H1 (cell line): Measurements from ENCODE around the gene ZNF57. TPM values are rescaled to one million over a fixed set of nuclear protein-coding genes. Genes with fewer than 3 reads are reported as not detected.

Experiments used
- CTCF ChIA-PET: fragments of 300-600 bp; sonication (Branson Sonifier 250); formaldehyde crosslinking; loops from one replicate; lab custom pipeline; 2021; ENCODE audit not compliant: partially characterized antibody; lab: Charles Lee
- POLR2A ChIA-PET: fragments of 300-600 bp; sonication (Branson Sonifier 250); formaldehyde crosslinking; loops from one replicate; lab custom pipeline; 2021; ENCODE audit warnings: inconsistent platforms; ENCODE audit not compliant: partially characterized antibody; lab: Charles Lee
- DNase-seq, 2 experiments: peaks; one replicate each; pipeline versions ENCODE4 v3.0.0 to v3.0.0-alpha.2; 2010 to 2022; ENCODE audit warnings: low spot score in 2 of 2, low read depth in 1 of 2, mixed read lengths in 1 of 2
- FAIRE-seq: peaks from 2 replicates; lab custom pipeline; 2011; peaks lifted over from hg19 to GRCh38; lab: Jason Lieb, UNC
- H2AFZ ChIP-seq: 2 replicates; pipeline ENCODE4 v1.8.1; 2012; ENCODE audit warnings: low read length, inconsistent platforms
- H2AK5ac ChIP-seq: 2 replicates; pipeline ENCODE4 v1.6.1; 2013; ENCODE audit warnings: low read depth, low read length
- H2BK120ac ChIP-seq: replicated peaks from 2 replicates; pipeline ENCODE3; 2013; ENCODE audit warnings: low read depth, low read length, inconsistent platforms
- H2BK12ac ChIP-seq: 2 replicates; pipeline ENCODE4 v1.6.1; 2013; ENCODE audit warnings: low read depth, low read length
- H2BK15ac ChIP-seq: 2 replicates; pipeline ENCODE4 v1.6.1; 2013; ENCODE audit warnings: low read length
- H2BK20ac ChIP-seq: 2 replicates; pipeline ENCODE4 v1.6.1; 2013; ENCODE audit warnings: low read length
- H2BK5ac ChIP-seq: 2 replicates; pipeline ENCODE4 v1.6.1; 2013; ENCODE audit warnings: low read depth, low read length
- H3K14ac ChIP-seq: 2 replicates; pipeline ENCODE4 v1.6.1; 2013; ENCODE audit warnings: inconsistent platforms; ENCODE audit not compliant: insufficient read length
- H3K18ac ChIP-seq: 2 replicates; pipeline ENCODE4 v1.6.1; 2013; ENCODE audit warnings: low read length; ENCODE audit errors: extremely low read depth
- H3K23ac ChIP-seq: 2 replicates; pipeline ENCODE4 v1.6.1; 2013; ENCODE audit warnings: inconsistent platforms; ENCODE audit not compliant: insufficient read length
- H3K23me2 ChIP-seq: 2 replicates; pipeline ENCODE4 v1.6.1; 2013; ENCODE audit warnings: low read depth, low read length
- H3K27ac ChIP-seq: 2 replicates; pipeline ENCODE4 v1.6.1; 2011; ENCODE audit warnings: low read depth, low read length, inconsistent platforms
- H3K27me3 ChIP-seq, 4 experiments: replicated peaks in 1 of 4; 1 replicate in 1 of 4; 2 replicates in 3 of 4; pipeline versions ENCODE4 v1.6.1 to v1.8.1; 2011 to 2013; ENCODE audit warnings: low read length in 3 of 4, mild to moderate bottlenecking in 3 of 4, inconsistent platforms in 2 of 4, mixed read lengths in 2 of 4, moderate library complexity in 1 of 4; ENCODE audit not compliant: control insufficient read depth in 3 of 4, insufficient read depth in 3 of 4; ENCODE audit errors: extremely low read depth in 1 of 4
- H3K36me3 ChIP-seq, 4 experiments: 2 replicates each; pipeline versions ENCODE4 v1.6.1 to v1.8.1; 2011 to 2013; ENCODE audit warnings: mild to moderate bottlenecking in 4 of 4, low read length in 3 of 4, moderate library complexity in 2 of 4, control low read depth in 1 of 4, inconsistent platforms in 1 of 4; ENCODE audit not compliant: insufficient read depth in 4 of 4, control insufficient read depth in 2 of 4
- H3K4ac ChIP-seq: replicated peaks from 2 replicates; pipeline ENCODE3; 2013; ENCODE audit warnings: low read length, low read depth, mixed read lengths, inconsistent platforms; ENCODE audit not compliant: insufficient read length
- H3K4me1 ChIP-seq, 4 experiments: replicated peaks in 1 of 4; 1 replicate in 1 of 4; 2 replicates in 3 of 4; pipeline versions ENCODE4 v1.6.1 to v1.8.1; 2011 to 2013; ENCODE audit warnings: low read length in 3 of 4, inconsistent platforms in 2 of 4, mixed read lengths in 1 of 4; ENCODE audit not compliant: insufficient read depth in 4 of 4, control insufficient read depth in 3 of 4
- H3K4me2 ChIP-seq, 2 experiments: 2 replicates each; pipeline versions ENCODE4 v1.6.1 to v1.8.1; 2011 to 2013; ENCODE audit warnings: low read depth in 2 of 2, low read length in 2 of 2, control low read depth in 1 of 2, inconsistent platforms in 1 of 2, mild to moderate bottlenecking in 1 of 2; ENCODE audit not compliant: insufficient read depth in 1 of 2
- H3K4me3 ChIP-seq, 4 experiments: fragments of 200-600, 300-600 bp in 1 of 4; sonication (generic), shearing (Covaris generic), sonication (Bioruptor Twin) in 1 of 4; 2 replicates each; pipeline versions ENCODE4 v1.5.1 to v1.8.1; 2011 to 2016; ENCODE audit warnings: low read length in 4 of 4, low read depth in 3 of 4, control low read depth in 2 of 4, inconsistent platforms in 2 of 4, mild to moderate bottlenecking in 2 of 4, mixed read lengths in 1 of 4, moderate library complexity in 1 of 4; ENCODE audit not compliant: insufficient read depth in 2 of 4; ENCODE audit errors: extremely low read depth in 1 of 4
- H3K56ac ChIP-seq: replicated peaks from 2 replicates; pipeline ENCODE3; 2013; ENCODE audit warnings: low read depth, mild to moderate bottlenecking, mixed read lengths, low read length, inconsistent platforms; ENCODE audit not compliant: insufficient read length
- H3K79me1 ChIP-seq: 2 replicates; pipeline ENCODE4 v1.6.1; 2013; ENCODE audit warnings: low read depth, low read length, control low read depth
- H3K79me2 ChIP-seq, 2 experiments: 2 replicates each; pipeline versions ENCODE4 v1.6.1 to v1.8.1; 2012 to 2013; ENCODE audit warnings: low read length in 2 of 2, mild to moderate bottlenecking in 2 of 2, inconsistent platforms in 1 of 2; ENCODE audit not compliant: insufficient read depth in 2 of 2, control insufficient read depth in 1 of 2
- H3K9ac ChIP-seq, 4 experiments: replicated peaks in 1 of 4; 1 replicate in 1 of 4; 2 replicates in 3 of 4; pipeline versions ENCODE4 v1.6.1 to v1.8.1; 2011 to 2013; ENCODE audit warnings: low read depth in 3 of 4, low read length in 3 of 4, control low read depth in 2 of 4, mild to moderate bottlenecking in 2 of 4, moderate library complexity in 2 of 4, inconsistent platforms in 1 of 4; ENCODE audit errors: extremely low read depth in 1 of 4
- H3K9me3 ChIP-seq, 2 experiments: 2 replicates each; pipeline versions ENCODE4 v1.6.1 to v1.8.1; 2012 to 2013; ENCODE audit warnings: mild to moderate bottlenecking in 2 of 2, moderate library complexity in 2 of 2, control low read depth in 1 of 2, inconsistent platforms in 1 of 2, low read depth in 1 of 2, low read length in 1 of 2, mixed read lengths in 1 of 2; ENCODE audit not compliant: insufficient read depth in 2 of 2
- H4K20me1 ChIP-seq, 2 experiments: replicated peaks in 1 of 2; 2 replicates each; pipeline versions ENCODE3 to v1.8.1; 2011 to 2013; ENCODE audit warnings: inconsistent platforms in 2 of 2, low read length in 2 of 2, mild to moderate bottlenecking in 1 of 2; ENCODE audit not compliant: insufficient read depth in 2 of 2, control insufficient read depth in 1 of 2
- H4K5ac ChIP-seq: 2 replicates; pipeline ENCODE4 v1.6.1; 2013; ENCODE audit warnings: low read length, low read depth, mixed read lengths, inconsistent platforms; ENCODE audit not compliant: insufficient read length
- H4K8ac ChIP-seq: 2 replicates; pipeline ENCODE4 v1.8.0; 2013; ENCODE audit warnings: mild to moderate bottlenecking, moderate library complexity, low read length, inconsistent platforms; ENCODE audit not compliant: insufficient read depth; ENCODE audit errors: extremely low read depth
- H4K91ac ChIP-seq: replicated peaks from 2 replicates; pipeline ENCODE3; 2013; ENCODE audit warnings: low read length, mixed read lengths, inconsistent platforms; ENCODE audit not compliant: insufficient read length
- CEBPB ChIP-seq: IDR thresholded peaks from 2 replicates; pipeline ENCODE4 v1.6.1; 2012; ENCODE audit warnings: low read depth, low read length
- JUND ChIP-seq: IDR thresholded peaks from 2 replicates; pipeline ENCODE4 v1.6.1; 2011; ENCODE audit warnings: mild to moderate bottlenecking, improper control_type of control experiment, low read length
- KDM1A ChIP-seq: fragments of 200-600, 300-600 bp; sonication (generic); IDR thresholded peaks from 2 replicates; pipeline ENCODE4 v1.7.1; 2016; ENCODE audit warnings: mild to moderate bottlenecking, low read length, borderline replicate concordance
- KDM4A ChIP-seq: IDR thresholded peaks from one replicate; pipeline ENCODE4 v1.7.1; 2012; ENCODE audit warnings: low read depth, mild to moderate bottlenecking, moderate library complexity, low read length, inconsistent platforms; ENCODE audit not compliant: severe bottlenecking
- ZNF274 ChIP-seq: IDR thresholded peaks from 2 replicates; pipeline ENCODE4 v1.7.0; 2012; ENCODE audit warnings: low read length, borderline replicate concordance; ENCODE audit errors: extremely low read depth
- WGBS, 2 experiments: shearing (Covaris generic) in 1 of 2; methylation state at CpG; one replicate each; pipeline versions ENCODE4 v1.1.6 to v1.1.7; 2013 to 2015; ENCODE audit warnings: low lambda C conversion rate in 2 of 2, mixed read lengths in 2 of 2, inconsistent platforms in 1 of 2, low coverage in 1 of 2, missing lambda C conversion rate in 1 of 2; ENCODE audit not compliant: insufficient replicate concordance in 2 of 2, insufficient coverage in 1 of 2, insufficient read length in 1 of 2; ENCODE audit errors: extremely low coverage in 1 of 2, missing lambda C conversion rate in 1 of 2; 5-methylcytosine and 5-hydroxymethylcytosine counted together
- polyA plus RNA-seq, 7 experiments: library from polyadenylated mRNA; depleted of rRNA in 3 of 7; stranded (reverse) in 5 of 7; unstranded in 2 of 7; fragments of >200 nt in 5 of 7; fragments of 200-250 nt in 2 of 7; gene quantifications; 1 replicate in 5 of 7; 2 replicates in 1 of 7; 4 replicates in 1 of 7; pipeline versions ENCODE4 v1.2.1 to v1.2.3, GENCODE V29; 2011 to 2013; ENCODE audit warnings: missing spikeins in 2 of 7, mixed read lengths in 2 of 7
- total RNA-seq: library from RNA; stranded (reverse); fragmentation: NEBNext Ultra II Directional; extraction: Animal tissue kit (Norgen Biotek cat#: 25700); gene quantifications from 2 replicates; pipeline ENCODE4 v1.2.1, GENCODE V29; 2021

Gene ZNF57
- total and polyA plus RNA-seq, 2 of the 8 experiments (the other 6 are each of a cell fraction or from before 2014, with no cell fraction given), result 4.9 to 8.9 TPM

GRCh38 chr19:2853015-2853606 lies 47.6 kb upstream of the ZNF57 start:
- Histone ChIP-seq H3K27ac (no peak overlapping the region), H3K9me3 (peaks cover 72 to 89% of the 10 kb centered on the region in 2 experiments), H2BK120ac (no peak overlapping the region), H3K23me2 (no peaks in the 10 kb centered on the region), H2BK20ac (no peak overlapping the region), H3K18ac (no peak overlapping the region), H4K20me1 (no peaks in the 10 kb centered on the region), H3K4me1 (no peaks in the 10 kb centered on the region), H3K79me2 (no peaks in the 10 kb centered on the region; a peak in 1 of 4 replicates), H3K4ac (no peak overlapping the region), H3K36me3 (peaks cover 12 to 51% (median 36%) of the 10 kb centered on the region in 4 experiments), H2AFZ (no peak overlapping the region), H3K4me2 (no peak overlapping the region), H4K91ac (no peak overlapping the region), H4K8ac (no peak overlapping the region), H3K27me3 (no peaks in the 10 kb centered on the region; a peak in 1 of 7 replicates), H2BK15ac (no peak overlapping the region), H3K56ac (no peak overlapping the region), H3K9ac (no peak overlapping the region), H4K5ac (no peak overlapping the region), H2AK5ac (no peak overlapping the region), H2BK5ac (no peak overlapping the region), H3K23ac (no peak overlapping the region), H3K14ac (no peak overlapping the region), H2BK12ac (no peak overlapping the region), H3K79me1 (0 out of 2 replicates have a peak, but pooled peaks cover 2% of the 10 kb centered on the region), H3K4me3 (0 out of 8 replicates have a peak overlapping the region, but pooled peaks of 1 of the 4 experiments have one; percentile 10)
- FAIRE-seq (no peak), DNase-seq (no peak)
- 92% methylated on average over 11 of the region's 11 CpGs; no CpG with 5 or more reads in 1 of the 2 experiments for WGBS, 2 experiments
- POLR2A ChIA-PET, result no interaction called here
- TF ChIP-seq ZNF274 (peak; percentile 51; the same call in 1 of the 2 replicates), JUND (no peak), CEBPB (no peak), KDM1A (peak; percentile 20; the same call in 1 of the 2 replicates), KDM4A (no peak)
- CTCF ChIA-PET, result interaction anchor here (0.6 kb wide), 1 partner anchor 580 kb away, joined by 3 read pairs; no protein-coding TSS in a partner anchor
